SIG-M5 treated with dmso at 0.1 percent for 504 hours (cell line): ENCODE measurements around the gene HCN4.
A peak's percentile ranks its signal among the peaks of the same experiment; 100 is the strongest.
"Not testable (repeated sequence)": the region's sequence is repeated elsewhere in the genome, so short reads cannot be mapped to it uniquely, and the experiment has no call there.

ENCODE experiments used
- DNase-seq: peaks from one replicate; lab custom pipeline; 2025; ENCODE audit not compliant: unreplicated experiment; lab: John Stamatoyannopoulos, UW

The HCN4 gene

DNA sequence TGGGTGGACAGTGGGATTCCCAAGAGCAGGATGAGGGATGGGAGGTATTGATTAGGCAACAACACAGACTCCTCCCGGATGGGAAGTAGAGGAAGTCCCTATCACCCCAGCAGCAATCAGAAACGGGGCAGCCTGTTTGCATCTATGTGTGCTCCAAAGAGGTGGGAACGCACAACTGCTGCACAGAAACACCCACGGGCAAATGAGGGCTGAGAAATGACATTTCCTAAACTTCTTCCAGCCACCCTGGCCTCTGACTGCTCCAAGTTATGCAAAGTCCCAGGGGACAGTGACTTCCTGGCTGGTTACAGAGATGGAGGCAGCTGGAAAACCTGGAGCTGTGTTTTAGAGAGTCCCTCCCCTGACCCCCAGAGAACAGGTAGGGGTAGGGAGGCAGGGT is 42.6 kb downstream of the HCN4 start:
- DNase-seq, result no peak

GRCh38 chr15:73325191-73325861 is 43.4 kb downstream of the HCN4 start:
- DNase-seq, result no peak

- no peak for DNase-seq
Observed at GRCh38 chr15:73324496-73325170, 44.1 kb downstream of the HCN4 start.

- DNase-seq, result no peak
Observed at GRCh38 chr15:73323956-73324355, 44.8 kb downstream of the HCN4 start.

- no peak for DNase-seq
Observed at GRCh38 chr15:73323374-73323955, 45.3 kb downstream of the HCN4 start.

DNA sequence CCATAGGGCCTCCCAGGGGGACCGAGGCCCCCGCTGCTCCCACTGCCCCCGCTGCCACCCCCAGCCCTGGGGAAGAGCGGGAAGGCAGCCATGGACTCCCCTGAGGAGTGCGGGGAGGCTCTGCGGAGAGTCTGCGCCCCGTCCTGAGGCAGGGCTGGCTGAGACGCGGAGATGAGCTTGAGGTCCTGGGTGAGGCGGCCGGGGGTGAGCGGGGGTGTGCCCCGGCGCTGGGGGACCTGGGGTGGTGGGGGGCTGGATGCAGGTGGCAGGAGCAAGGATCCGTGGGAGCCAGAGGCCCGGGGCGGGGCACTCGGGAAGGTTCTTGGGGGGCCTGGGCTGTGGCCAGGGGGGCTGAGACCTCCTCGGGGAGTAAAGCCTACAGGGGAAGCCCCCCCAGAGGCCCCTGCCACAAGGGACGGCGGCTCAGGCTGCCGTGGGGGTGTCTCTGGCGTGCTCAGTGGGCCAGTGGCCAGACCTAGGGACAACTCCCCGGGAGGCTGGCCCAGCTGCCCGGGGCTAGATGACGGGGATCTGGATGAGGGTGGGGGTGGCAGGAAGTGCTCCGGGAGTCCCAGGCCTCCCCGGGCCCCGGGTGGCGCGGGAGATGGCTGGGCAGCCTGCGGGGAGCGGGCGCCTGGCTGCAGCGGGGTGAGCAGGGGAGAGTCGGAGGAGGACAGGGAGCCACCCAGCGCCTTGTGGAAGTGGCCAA is 45.9 kb downstream of the HCN4 start:
- no peak for DNase-seq

- no peak for DNase-seq
Observed at GRCh38 chr15:73321496-73322450, 47.0 kb downstream of the HCN4 start.

GRCh38 chr15:73320619-73321180 is 48.1 kb downstream of the HCN4 start:
- no peak for DNase-seq

GRCh38 chr15:73319460-73320245 is 49.1 kb downstream of the HCN4 start:
- no peak for DNase-seq

- no peak for DNase-seq
Observed at GRCh38 chr15:73318463-73319351, 50.1 kb downstream of the HCN4 start.

GRCh38 chr15:73317651-73318462 is 50.9 kb downstream of the HCN4 start:
- DNase-seq, result no peak

DNA sequence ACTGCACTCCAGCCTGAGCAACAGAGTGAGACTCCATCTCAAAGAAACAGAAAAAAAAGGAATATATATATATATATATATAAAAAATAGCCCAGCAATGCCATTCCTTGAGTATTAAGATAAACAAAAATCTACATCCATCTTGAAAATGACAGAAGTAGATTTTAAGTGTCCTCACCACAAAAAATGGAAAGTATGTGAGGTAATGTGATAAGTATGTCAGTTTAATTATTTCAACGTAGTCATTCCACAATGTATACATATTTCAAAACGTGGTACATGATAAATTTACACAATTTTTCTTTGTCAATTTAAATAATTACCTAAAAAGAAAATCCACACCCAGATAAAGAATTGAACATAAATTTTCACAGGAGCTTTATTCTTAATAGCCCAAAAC is 54.9 kb downstream of the HCN4 start:
- no peak for DNase-seq

DNA sequence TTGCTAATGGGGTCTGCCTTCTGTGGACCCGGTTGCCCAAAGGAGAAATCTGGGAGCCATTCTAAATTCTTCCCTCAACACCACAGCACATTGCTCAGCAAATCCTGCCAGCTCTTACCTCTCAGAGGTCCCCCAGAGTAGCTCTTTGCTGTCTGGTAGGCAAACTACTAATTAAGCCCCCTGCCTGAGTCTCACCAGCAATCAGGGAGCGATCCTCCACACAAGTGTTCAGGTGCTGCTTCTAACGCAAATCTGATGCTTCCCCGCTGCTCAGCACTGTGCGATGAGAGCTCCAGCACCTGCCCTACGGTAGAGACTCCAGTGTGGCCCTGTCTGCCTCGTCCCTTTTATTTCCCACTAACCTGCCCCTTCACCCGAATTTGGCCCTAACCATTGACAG is 60.5 kb downstream of the HCN4 start:
- no peak for DNase-seq

GRCh38 chr15:73305331-73306211 is 63.2 kb downstream of the HCN4 start:
- DNase-seq, result peak; percentile 79

DNA sequence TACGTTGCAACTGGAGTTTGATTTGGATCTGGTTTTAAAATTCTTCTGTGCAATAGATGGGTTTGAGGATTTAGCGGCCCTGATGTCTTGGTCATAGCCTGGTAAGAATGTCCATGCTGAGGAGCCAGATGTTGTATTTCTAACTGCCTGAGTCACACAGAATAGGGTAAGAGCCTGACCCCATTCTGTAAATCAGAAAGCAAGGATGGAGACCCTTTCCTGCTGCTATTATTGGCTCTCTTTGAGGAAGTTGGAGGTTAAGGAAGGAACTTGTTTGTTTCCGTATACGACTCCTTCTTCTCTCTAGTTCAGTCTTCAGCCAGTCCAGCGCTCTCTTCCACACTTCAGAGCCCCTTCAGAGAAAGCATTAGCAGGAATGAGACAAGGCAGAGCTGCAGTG is 65.1 kb downstream of the HCN4 start:
- DNase-seq, result peak; percentile 60

- not testable (repeated sequence) for DNase-seq
Observed at GRCh38 chr15:73300286-73300685, 68.5 kb downstream of the HCN4 start.
